Right kidney (tissue), 9 donors: ENCODE data around the gene YIPF3.
"Not testable (repeated sequence)": the region's sequence is repeated elsewhere in the genome, so short reads cannot be mapped to it uniquely, and the experiment has no call there.

Source experiments
- DNase-seq: peaks from one replicate; pipeline ENCODE4 v3.0.0-alpha.2; 2016
- long read RNA-seq, 8 donors: transcript quantifications; one replicate each; lab custom pipeline, GENCODE V29; 2026

YIPF3 gene
- long read RNA-seq, donor 1, transcript YIPF3-211 (3 exons, 652 nt) = minor isoform, 5 of 175 reads
- long read RNA-seq, donor 1, transcript YIPF3-202 (9 exons, 1,576 nt) = major isoform, 71 of 175 reads
- long read RNA-seq, donor 1, partial matches to known transcripts = 76 of 175 reads
- long read RNA-seq, donor 1, other reads (novel, unspliced or antisense) = 18 of 175 reads
- long read RNA-seq, donor 2, transcript YIPF3-211 (3 exons, 652 nt) = minor isoform, 8 of 113 reads
- long read RNA-seq, donor 2, transcript YIPF3-202 (9 exons, 1,576 nt) = major isoform, 43 of 113 reads
- long read RNA-seq, donor 2, partial matches to known transcripts = 46 of 113 reads
- long read RNA-seq, donor 2, other reads (novel, unspliced or antisense) = 10 of 113 reads
- long read RNA-seq, donor 3, transcript YIPF3-202 (9 exons, 1,576 nt) = major isoform, 16 of 44 reads
- long read RNA-seq, donor 3, transcript YIPF3-211 (3 exons, 652 nt) = minor isoform, 7 of 44 reads
- long read RNA-seq, donor 3, partial matches to known transcripts = 18 of 44 reads
- long read RNA-seq, donor 3, other reads (novel, unspliced or antisense) = 0 of 44 reads
- long read RNA-seq, donor 4, transcript YIPF3-211 (3 exons, 652 nt) = minor isoform, 6 of 86 reads
- long read RNA-seq, donor 4, transcript YIPF3-202 (9 exons, 1,576 nt) = major isoform, 31 of 86 reads
- long read RNA-seq, donor 4, partial matches to known transcripts = 44 of 86 reads
- long read RNA-seq, donor 4, other reads (novel, unspliced or antisense) = 0 of 86 reads
- long read RNA-seq, donor 5, transcript YIPF3-211 (3 exons, 652 nt) = minor isoform, 6 of 133 reads
- long read RNA-seq, donor 5, transcript YIPF3-202 (9 exons, 1,576 nt) = major isoform, 66 of 133 reads
- long read RNA-seq, donor 5, partial matches to known transcripts = 36 of 133 reads
- long read RNA-seq, donor 5, other reads (novel, unspliced or antisense) = 22 of 133 reads
- long read RNA-seq, donor 6, transcript YIPF3-211 (3 exons, 652 nt) = minor isoform, 17 of 96 reads
- long read RNA-seq, donor 6, transcript YIPF3-202 (9 exons, 1,576 nt) = major isoform, 34 of 96 reads
- long read RNA-seq, donor 6, partial matches to known transcripts = 40 of 96 reads
- long read RNA-seq, donor 6, other reads (novel, unspliced or antisense) = 0 of 96 reads
- long read RNA-seq, donor 7, transcript YIPF3-210 (3 exons, 795 nt) = minor isoform, 5 of 163 reads
- long read RNA-seq, donor 7, transcript YIPF3-211 (3 exons, 652 nt) = minor isoform, 12 of 163 reads
- long read RNA-seq, donor 7, transcript YIPF3-202 (9 exons, 1,576 nt) = major isoform, 58 of 163 reads
- long read RNA-seq, donor 7, partial matches to known transcripts = 82 of 163 reads
- long read RNA-seq, donor 7, other reads (novel, unspliced or antisense) = 0 of 163 reads
- long read RNA-seq, donor 8, transcript YIPF3-202 (9 exons, 1,576 nt) = major isoform, 51 of 92 reads
- long read RNA-seq, donor 8, partial matches to known transcripts = 33 of 92 reads
- long read RNA-seq, donor 8, other reads (novel, unspliced or antisense) = 0 of 92 reads

DNA sequence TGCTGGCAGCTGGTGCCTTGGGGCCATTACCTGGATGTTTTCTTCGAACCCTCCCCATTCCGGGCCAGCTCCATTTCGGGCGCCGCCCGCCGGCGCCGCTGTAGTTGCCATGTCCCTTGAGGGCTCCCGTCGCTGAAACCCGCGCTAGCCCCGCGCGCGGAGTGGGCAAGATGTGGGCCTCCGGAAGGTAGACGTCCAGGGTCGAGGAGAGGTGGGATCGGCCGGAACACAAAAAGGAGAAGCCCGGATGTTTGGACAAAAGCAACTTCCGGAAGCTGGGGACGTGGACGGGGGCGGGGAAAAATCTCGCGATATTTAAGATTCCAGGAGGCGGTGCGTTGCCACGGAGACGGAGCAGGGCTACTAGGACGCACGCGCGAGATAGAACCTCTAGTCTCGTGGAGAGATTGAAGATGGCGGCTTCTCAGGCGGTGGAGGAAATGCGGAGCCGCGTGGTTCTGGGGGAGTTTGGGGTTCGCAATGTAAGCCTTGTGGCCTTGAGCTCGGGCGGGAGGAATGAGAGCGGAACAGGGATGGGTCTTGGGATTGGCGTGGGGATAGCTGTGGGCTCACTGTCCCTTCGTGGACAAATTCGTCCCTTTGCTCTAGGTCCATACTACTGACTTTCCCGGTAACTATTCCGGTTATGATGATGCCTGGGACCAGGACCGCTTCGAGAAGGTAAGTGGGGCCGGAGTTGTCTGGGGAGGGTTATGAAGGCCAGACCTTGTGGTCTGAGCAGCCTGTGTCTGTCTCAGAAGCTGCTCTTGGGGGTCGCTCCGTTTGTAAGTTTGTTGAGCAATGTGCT, at the start of gene YIPF3, which contains the start of gene POLR1C:
Gene YIPF3 (minus strand): TSS at position 230 of the 808 bp plus-strand sequence. CDS start 119 bp downstream, at position 111.
Gene POLR1C (plus strand): TSS at position 393 of the 808 bp plus-strand sequence. CDS start 21 bp downstream, at position 414.
- peak; percentile 86 for DNase-seq

- DNase-seq = no peak
These were observed 42.6 kb upstream of the YIPF3 start for GRCh38 chr6:43559328-43559727.

GRCh38 chr6:43557620-43558019, 40.9 kb upstream of the YIPF3 start:
- DNase-seq = not testable (repeated sequence)

DNA sequence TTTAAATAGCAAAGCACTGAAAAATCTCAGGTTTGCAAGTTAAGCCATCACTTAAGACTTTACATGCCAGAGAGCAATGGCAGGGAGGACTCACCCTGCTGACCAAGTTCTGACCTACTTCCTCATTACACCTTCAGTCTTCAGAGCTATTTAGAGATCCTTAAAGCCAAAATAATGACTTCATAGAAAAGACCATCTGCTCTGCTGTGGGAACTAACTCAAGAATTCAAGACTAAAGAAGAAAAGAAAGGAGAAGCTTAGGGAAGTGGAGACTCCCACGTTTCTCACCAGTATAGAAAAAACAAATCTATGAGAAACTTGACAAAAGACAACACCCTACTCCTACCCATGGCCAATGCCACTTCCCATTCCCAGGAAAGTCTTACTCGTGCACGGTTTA, 30.5 kb upstream of the YIPF3 start:
- DNase-seq = no peak

GRCh38 chr6:43544461-43544860, 27.7 kb upstream of the YIPF3 start:
- DNase-seq = no peak

- DNase-seq = no peak
These were observed 25.2 kb upstream of the YIPF3 start for GRCh38 chr6:43541774-43542471.

- DNase-seq = no peak
These were observed 23.8 kb upstream of the YIPF3 start for GRCh38 chr6:43540507-43540906.

DNA sequence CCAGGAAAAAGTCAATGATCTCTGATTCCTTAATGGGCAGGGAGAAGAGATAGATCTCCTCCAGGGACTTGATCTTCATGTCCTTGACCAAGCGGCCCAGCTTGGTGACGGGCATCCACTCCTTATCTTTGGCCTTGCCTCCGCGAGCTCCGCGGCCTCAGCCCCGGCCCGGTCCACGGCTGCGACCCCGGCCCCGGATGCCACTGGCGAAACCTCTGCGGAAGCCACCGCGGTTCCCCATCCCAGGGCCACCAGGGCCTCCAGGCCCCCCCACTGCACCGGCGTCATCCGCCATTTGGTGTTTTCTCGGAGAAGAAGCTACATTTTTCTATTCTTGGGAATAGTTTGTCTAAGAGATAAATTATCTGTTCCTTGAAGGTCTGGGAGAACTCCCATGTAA, 22.7 kb upstream of the YIPF3 start:
- not testable (repeated sequence) for DNase-seq

DNA sequence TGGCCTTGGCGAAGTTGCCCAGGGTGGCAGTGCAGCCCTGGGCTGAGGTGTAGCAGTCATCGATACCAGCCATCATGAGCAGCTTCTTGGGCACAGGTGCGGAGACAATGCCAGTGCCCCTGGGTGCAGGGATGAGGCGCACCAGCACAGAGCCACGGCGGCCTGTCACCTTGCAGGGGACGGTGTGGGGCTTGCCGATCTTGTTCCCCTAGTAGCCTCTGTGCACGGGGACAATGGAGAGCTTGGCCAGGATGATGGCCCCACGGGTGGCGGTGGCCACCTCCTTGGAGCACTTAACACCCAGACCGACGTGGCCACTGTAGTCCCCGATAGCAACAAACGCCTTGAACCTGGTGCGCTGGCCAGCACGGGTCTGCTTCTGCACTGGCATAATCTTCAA, 22.3 kb upstream of the YIPF3 start:
- not testable (repeated sequence) for DNase-seq

GRCh38 chr6:43532201-43532600, 15.5 kb upstream of the YIPF3 start:
- no peak for DNase-seq

GRCh38 chr6:43524483-43524961, 7.8 kb upstream of the YIPF3 start:
- no peak for DNase-seq

DNA sequence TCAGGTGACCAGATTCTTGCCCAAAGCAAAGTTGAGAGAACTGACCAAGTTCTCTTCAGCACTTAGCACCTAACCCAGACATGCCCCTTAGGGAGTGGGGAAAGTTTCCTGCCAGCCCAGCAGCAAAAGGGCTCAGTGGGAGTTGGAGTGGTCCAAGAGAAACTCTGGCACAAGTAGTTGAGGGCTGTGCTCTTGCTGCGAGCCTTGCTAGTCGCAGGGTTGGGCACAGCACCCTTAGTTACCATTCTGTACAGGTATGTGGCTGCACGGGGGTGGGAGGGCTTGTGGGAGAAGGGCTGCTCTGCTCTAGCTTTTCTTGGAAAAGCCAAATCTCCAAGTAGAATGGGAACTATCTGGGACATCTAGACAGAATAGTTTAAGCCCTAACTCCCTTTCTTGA, 6.6 kb upstream of the YIPF3 start:
- DNase-seq = no peak

DNA sequence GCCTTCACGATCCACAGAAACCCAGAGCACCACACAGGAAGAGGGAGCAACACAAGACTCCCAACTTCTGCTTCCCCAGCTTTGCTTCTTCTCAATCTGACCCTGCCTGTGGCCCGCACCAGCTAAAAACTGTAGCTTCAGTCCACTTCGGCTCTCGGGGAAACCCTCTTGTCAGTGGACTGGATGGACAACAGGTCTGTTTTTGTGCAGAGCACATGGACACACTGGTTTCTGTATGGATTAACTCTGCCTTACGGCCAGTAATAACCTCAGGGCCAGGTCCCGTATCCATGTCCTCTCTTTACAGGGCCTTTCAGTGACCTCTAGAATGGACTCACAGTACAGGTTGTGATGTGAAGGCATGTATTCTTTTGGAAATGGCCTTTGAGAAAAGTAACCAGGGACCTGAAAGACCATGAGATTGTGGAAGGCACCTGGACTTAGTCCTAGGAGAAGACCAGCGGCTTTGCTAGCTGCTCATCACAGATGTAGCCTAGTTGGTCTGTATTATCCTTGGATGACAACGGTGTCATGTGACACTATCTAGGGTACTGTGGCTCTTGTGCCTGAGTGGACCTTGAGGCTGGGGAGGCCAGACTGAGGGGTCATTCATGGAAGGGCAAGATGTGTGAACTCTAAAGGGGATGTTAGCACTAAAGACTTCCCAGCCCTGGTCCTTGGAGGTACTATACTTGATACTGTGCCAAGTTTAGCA, 6.0 kb upstream of the YIPF3 start:
- no peak for DNase-seq

DNA sequence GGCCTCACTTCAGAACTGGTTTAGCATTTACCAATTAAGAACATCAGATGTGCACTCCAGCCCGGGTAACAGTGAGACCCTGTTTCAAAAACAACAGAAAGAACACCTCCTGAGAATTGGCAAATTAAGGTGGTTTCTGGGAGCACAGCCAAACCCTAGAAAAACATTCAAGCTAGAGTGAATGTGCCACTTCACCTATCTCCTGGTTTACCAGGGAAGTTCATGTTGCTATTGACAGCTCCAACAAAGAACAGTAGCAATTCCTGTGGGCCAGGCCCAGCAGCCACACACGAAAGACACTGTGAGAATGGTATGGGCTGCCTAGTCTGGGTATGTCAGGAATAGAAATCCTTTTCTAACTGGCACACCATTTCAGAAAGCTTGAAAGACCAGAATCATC, 5.1 kb upstream of the YIPF3 start:
- DNase-seq = no peak

DNA sequence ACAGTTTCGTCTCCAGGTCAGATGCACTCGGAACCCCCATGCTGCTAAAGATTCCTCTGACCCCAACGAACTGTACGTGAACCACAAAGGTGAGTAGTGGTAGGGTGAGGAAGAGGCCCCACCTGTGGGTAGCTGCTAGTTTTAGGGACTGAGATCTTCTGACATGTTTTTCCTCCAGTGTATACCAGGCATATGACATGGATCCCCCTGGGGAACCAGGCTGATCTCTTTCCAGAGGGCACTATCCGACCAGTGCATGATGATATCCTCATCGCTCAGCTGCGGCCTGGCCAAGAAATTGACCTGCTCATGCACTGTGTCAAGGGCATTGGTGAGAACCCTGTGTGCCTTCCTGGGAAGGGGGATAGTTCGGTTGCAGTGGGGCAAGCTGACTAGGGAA, 3.4 kb upstream of the YIPF3 start:
- no peak for DNase-seq

DNA sequence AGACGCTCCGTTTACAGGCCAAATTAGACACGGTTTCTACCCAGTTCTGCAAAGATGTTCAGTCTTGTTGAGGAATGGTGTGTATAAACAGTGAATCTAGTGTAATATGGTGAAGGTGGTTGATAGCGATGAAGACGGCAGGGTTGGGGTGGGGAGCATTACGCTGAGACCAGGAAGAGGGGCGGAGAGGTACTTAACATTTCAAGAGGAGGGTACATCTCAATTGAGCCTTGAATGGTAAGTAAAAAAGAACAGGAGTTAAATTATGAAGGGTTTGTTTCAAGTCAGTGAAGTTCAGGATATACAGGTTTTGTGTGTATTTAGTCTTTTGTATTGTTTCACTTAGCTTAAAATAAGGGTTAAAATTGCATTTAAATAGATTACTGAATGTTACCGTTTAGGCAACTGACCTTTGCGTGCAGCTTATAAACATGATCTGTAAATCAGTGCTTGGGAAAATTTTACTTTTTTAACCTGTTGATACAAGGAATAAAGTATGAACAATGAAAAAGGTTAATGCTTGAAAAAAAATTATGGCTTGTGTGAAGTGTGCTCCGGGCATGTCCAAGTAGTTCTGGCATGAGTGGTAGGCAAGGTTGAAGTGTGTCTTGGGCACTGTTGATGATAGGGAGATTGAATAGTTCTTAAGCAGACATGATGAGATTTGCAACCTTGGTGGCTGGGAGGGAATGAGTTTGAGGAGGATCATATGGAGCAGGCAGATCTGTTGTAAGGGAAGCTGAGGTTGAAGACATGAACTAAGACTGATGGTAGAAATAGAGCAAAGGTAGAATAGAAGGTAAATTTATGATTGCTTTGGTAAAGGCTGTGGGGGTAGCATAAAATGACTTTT, 1.0 kb upstream of the YIPF3 start:
- no peak for DNase-seq

DNA sequence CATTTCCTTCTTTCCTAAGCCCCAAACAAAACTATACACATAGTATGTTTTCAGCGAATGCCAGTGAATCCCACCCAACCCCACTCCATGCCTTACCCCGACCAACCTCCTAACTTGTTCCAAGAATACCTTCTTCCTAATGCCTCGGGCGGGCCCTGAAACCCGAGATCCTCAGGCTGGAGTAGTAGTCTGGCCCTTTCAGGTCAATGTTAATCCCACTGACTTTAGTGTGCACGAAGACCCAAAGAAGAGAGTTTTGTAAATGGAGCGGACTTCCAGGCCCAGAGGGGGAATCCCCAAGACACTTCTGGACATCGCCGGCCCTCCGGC, 394 bp downstream of the YIPF3 start:
- DNase-seq = no peak

- DNase-seq = no peak
These were observed 918 bp downstream of the YIPF3 start for GRCh38 chr6:43515808-43516207.
